Epithelial cell of prostate (primary cell): Measurements from ENCODE around the gene UBE2H.

Experiments
- DNase-seq: peaks from one replicate; pipeline ENCODE4 v3.0.0-alpha.2; 2011; ENCODE audit warnings: low read depth, low spot score
- H3K27ac ChIP-seq: fragments of 450-650 bp; 2 replicates; pipeline ENCODE4 v1.5.1; 2017; ENCODE audit warnings: mild to moderate bottlenecking

UBE2H gene

GRCh38 chr7:129951226-129952085 lies 1.3 kb downstream of the UBE2H start:
- H3K27ac ChIP-seq = peak overlapping the region; percentile 96
- DNase-seq = no peak

- DNase-seq = no peak
- peak overlapping the region; percentile 96 for H3K27ac ChIP-seq
Observed at GRCh38 chr7:129950933-129951225, 1.9 kb downstream of the UBE2H start.

GRCh38 chr7:129950191-129950932 lies 2.4 kb downstream of the UBE2H start:
- H3K27ac ChIP-seq = peak overlapping the region; percentile 96
- no peak for DNase-seq

GRCh38 chr7:129949292-129950133 lies 3.2 kb downstream of the UBE2H start:
- peak overlapping the region; percentile 96 for H3K27ac ChIP-seq
- peak; percentile 89 for DNase-seq

- peak; percentile 84 for DNase-seq
- H3K27ac ChIP-seq = peak overlapping the region; percentile 96
Observed at GRCh38 chr7:129948877-129949291, 3.9 kb downstream of the UBE2H start.

GRCh38 chr7:129948338-129948737 lies 4.4 kb downstream of the UBE2H start:
- H3K27ac ChIP-seq = peak overlapping the region; percentile 96
- no peak for DNase-seq

- no peak for DNase-seq
- peak overlapping the region; percentile 96 for H3K27ac ChIP-seq
Observed at GRCh38 chr7:129947701-129948100, 5.1 kb downstream of the UBE2H start.

GRCh38 chr7:129947049-129947448 lies 5.7 kb downstream of the UBE2H start:
- H3K27ac ChIP-seq = peak overlapping the region; percentile 96
- no peak for DNase-seq

- no peak overlapping the region for H3K27ac ChIP-seq
- DNase-seq = no peak
Observed at GRCh38 chr7:129946282-129946681, 6.5 kb downstream of the UBE2H start.

- no peak overlapping the region for H3K27ac ChIP-seq
- DNase-seq = no peak
Observed at GRCh38 chr7:129943352-129943751, 9.4 kb downstream of the UBE2H start.

- H3K27ac ChIP-seq = no peak overlapping the region
- DNase-seq = no peak
Observed at GRCh38 chr7:129940329-129940728, 12.4 kb downstream of the UBE2H start.

- DNase-seq = no peak
- no peak overlapping the region for H3K27ac ChIP-seq
Observed at GRCh38 chr7:129939881-129940280, 12.9 kb downstream of the UBE2H start.

GRCh38 chr7:129933627-129934026 lies 19.1 kb downstream of the UBE2H start:
- no peak overlapping the region for H3K27ac ChIP-seq
- no peak for DNase-seq

GRCh38 chr7:129926618-129927017 lies 26.1 kb downstream of the UBE2H start:
- DNase-seq = no peak
- no peak overlapping the region for H3K27ac ChIP-seq

GRCh38 chr7:129925416-129926002 lies 27.3 kb downstream of the UBE2H start:
- no peak overlapping the region for H3K27ac ChIP-seq
- DNase-seq = no peak

GRCh38 chr7:129924602-129925001 lies 28.2 kb downstream of the UBE2H start:
- no peak overlapping the region for H3K27ac ChIP-seq
- no peak for DNase-seq

- H3K27ac ChIP-seq = peak overlapping the region; percentile 4
- DNase-seq = no peak
Observed at GRCh38 chr7:129923709-129924108, 29.1 kb downstream of the UBE2H start.

GRCh38 chr7:129919492-129919891 lies 33.3 kb downstream of the UBE2H start:
- DNase-seq = no peak
- no peak overlapping the region for H3K27ac ChIP-seq

GRCh38 chr7:129918922-129919321 lies 33.8 kb downstream of the UBE2H start:
- DNase-seq = no peak
- no peak overlapping the region for H3K27ac ChIP-seq

GRCh38 chr7:129917934-129918333 lies 34.8 kb downstream of the UBE2H start:
- no peak overlapping the region for H3K27ac ChIP-seq
- DNase-seq = no peak
